ENCODE data around the gene ME1. TPM values are rescaled to one million over a fixed set of nuclear protein-coding genes. Genes with fewer than 3 reads are reported as not detected.
"Not testable (repeated sequence)": the region's sequence is repeated elsewhere in the genome, so short reads cannot be mapped to it uniquely, and the experiment has no call there.

Gene ME1
- polyA plus RNA-seq (2013, experiment 1 of 2; ENCODE audit: insufficient read length): 28.4 TPM
- 29.9 TPM for polyA plus RNA-seq (2013, experiment 2 of 2; ENCODE audit: insufficient read length)

DNA sequence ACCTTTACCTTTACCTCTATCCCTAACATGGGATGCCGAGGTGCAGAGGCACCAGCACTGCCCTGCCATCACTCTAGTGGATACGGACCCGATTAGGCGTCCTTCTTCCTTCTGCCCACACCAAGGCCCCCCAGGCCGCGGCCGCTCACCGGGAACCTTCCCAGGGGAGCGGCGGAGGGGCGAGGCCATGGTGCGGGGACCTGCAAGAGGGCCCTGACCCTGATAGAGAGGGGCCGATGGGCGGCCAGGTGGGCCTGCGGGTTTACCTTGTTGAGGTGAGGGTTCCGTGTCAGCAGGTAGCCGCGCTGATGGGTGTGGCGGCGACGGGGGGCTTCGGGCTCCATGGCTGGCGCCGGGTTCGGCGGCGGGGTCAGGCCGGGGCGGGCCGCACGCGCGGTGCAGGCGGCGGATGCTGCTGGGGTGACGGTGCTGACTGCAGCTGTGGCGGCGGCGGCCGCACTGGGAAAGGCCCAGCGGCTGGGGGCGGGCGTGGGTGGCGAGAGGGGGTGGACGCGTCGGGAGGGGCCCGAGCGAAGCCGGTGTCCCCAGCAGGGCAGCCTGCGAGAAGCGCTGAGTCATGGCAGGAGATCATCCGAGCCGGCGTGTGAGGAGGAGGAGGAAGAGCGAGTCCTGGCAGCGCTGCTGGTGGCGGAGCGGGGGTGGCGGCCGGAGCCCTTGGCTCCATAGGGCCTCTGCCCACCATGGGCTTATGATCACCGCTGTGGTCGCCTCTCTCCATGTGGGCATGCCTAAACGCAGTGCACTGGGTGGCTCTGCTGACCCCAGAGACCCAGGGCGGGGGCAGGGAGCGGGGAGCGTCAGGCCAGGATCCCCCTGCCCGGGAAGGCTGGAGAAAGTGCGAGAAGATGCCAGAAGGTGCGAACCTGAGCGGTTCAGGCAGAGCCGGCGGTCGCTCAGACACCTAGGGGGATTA, at the start of gene ME1:
TSS of gene ME1 (minus strand) at position 441 of the 934 bp plus-strand sequence. CDS start at position 344, 97 bp downstream.
- DNase-seq: peak; percentile 91

DNA sequence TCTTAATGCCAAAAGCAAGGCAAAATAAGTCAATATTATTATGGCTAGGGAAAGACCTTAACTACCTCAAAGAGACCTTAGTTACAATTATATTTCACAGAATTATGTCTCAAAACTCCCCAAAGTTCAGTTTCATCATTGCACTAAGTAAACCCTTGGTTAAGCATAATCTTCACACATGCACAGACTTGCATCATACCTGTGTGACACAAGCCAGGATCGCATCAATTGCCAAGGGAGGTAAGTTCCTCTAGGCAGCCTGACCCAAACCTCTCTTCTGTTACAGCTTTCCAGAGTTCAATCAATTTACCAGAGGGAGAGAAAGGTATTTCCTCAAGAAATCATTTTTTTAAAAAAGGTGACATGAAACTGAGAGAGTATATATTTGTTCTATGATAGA, 49.6 kb upstream of the ME1 start:
- no peak for DNase-seq

DNA sequence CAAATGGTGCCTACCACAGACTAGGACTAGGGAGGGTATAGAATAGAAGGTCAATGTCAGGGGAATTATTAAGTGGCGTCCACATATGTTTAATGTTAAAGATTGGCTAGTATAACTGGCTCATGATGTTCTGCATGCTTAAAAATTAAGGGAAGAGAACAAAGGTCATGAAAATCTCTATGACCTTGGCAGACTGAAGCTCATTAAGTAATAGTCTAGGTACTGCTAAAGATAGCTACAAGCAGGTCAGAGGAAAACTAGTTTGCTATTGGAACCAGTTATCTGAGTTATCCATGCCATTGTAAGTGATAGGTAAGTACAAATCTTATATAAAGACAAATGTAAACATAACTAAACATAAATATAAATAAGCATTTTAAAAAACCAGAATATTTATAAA, 48.5 kb upstream of the ME1 start:
- DNase-seq: no peak

DNA sequence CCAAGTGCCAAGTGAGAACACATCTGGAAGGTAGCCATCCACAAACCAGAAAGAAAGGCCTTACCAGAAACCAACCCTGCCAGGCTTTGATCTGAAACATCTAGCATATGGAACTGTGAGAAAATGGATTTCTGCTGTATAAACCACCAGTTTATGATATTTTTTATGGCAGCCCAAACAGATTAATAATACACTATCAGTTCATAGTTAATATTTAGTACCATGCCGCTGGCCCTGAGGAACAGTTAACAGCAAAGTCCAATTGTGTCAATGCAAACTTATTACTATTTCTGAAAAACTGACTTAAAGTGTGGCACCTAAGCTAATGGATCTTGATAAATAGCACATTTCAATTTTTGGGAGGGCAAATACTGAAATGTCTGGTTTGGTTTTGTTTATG, 46.1 kb upstream of the ME1 start:
- DNase-seq: no peak

DNA sequence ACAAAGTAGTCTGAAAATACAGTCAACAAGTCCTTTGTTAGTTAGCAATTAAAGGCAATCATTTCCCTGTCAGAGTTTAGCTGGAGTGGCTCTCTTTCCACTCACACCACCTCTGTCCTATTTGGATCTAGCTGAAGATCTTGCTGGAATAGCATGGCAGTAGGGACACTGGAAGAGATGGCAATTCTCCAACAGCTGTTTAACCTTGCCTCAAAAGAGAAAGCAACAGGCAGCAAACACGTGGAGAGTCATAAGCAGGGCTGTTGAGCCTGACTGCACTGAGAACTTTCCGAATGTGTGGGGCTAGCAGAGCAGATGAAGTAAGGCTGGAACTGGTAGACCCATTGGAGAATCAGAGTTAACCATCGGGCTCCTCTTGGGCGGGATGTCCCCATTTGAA, 43.5 kb upstream of the ME1 start:
- DNase-seq: no peak

DNA sequence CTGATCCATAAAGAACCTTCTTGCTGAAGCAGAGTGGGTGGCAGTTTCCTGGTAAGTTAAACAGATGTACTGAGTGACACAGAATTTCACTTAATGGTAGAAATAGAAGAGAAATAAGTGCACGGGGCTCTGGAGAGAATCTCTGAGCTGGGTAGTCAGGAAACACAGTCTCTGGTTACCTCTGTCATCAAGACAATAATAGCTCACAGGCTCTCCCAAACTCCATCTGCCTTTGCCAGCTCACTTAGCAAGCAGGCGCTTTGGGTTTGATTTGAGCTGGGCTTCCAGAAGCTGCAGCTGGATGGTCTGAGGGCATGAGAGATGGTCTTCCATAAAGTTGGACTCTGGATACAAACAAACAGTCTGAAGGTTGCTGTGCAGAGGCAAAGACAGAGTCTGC, 41.9 kb upstream of the ME1 start:
- DNase-seq: no peak

DNA sequence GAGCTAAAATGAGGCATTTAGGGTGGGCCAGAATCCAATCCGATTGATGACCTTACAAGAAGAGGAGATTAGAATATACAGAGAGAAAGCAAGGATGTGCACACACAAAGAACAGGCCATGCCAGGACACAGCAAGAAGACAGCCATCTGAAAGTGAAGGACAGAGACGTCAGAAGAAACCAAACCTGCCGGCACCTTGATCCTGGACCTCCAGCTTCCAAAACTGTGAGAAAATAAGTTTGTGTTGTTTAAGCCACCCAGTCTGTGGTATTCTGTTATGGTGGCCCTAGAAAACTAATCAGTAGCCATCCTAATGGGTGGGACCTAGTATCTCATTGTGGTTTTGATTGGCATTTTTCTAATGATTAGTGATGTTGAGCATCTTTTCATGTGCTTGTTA, 39.7 kb upstream of the ME1 start:
- no peak for DNase-seq

DNA sequence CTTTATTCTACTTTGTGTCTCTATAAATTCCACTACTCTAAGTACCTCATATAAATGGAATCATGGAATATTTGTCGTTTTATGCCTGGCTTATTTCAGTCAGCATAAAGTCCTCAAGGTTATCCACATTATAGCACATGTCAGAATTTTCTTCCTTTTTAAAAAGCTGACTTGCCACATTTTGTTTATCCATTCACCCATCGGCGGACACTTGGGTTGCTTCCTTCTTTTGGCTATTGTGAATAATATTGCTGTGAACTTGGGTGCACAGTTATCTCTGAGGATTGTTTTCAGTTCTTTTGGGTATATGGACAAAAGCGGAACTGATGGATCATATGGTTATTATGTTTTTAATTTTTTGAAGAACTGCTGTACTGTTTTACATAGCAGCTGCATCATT, 39.1 kb upstream of the ME1 start:
- DNase-seq: no peak

DNA sequence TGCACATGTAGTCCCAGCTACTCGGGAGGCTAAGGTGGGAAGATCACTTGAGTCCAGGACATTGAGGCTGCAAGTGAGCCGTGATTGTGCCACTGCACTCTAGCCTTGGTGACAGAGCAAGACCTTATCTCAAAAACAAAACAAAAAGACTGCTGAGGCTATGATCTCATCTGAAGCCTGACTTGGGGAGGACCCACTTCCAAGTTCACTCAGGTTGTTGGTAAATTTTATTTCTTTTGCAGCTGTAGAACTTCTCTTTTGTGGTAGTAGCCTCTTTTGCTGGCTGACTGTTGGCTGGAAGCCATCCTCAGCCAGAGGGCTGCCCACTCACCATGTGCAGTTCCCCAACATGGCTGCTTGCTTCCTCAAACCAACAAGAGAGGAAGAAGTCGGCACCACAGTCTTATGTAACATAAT, 36.8 kb upstream of the ME1 start:
- no peak for DNase-seq

DNA sequence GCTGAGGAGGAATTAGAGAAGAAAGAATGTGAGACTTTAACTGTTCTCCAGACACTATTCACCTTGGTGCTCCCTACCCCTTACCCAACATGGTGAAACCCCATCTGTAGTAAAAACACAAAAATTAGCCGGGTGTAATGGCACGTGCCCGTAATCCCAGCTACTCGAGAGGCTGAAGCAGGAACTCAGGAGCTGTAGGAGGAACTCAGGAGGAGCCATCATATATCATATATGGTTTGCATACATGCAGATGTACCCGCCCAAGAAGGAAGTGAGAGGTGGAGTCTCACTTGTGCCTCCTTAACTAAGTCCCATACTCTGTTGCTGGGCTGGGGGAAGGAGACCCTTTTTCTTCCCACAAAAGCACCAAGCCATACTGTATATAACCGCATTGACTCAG, 35.5 kb upstream of the ME1 start:
- no peak for DNase-seq

DNA sequence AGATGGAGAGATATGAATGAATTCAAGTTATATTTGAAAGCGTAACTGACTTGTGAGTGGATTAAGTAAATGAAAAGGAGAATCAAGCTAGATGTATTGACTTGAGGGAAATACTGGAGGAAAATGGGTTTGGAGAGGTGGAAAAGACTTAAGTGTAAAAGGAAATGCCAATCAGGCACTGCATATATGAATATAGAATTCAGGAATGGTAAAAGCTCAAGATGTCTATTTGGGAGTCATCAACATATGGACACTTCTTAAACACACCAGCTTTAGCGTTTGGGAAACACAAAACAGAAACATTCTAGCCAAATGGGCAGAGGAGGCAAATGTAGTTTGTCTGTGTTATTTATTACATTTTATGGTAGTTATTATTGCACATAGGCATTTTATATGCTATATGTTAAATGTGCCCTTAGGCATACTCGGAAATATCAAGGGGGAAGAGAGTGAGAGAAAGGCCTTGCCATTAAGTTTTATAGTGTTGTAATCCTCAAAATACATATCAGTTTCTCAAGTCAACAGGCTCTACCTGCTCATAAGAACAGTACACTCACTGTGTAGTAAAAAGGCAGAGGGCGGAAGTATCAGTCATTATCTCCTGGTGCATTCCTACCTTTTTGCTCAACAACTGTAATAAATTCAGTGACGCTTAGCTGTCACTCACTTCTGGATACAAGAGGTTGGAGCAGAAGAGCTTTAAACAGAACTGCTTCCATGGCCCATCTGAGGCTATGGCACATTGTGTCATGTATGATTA, 33.7 kb upstream of the ME1 start:
- DNase-seq: no peak

DNA sequence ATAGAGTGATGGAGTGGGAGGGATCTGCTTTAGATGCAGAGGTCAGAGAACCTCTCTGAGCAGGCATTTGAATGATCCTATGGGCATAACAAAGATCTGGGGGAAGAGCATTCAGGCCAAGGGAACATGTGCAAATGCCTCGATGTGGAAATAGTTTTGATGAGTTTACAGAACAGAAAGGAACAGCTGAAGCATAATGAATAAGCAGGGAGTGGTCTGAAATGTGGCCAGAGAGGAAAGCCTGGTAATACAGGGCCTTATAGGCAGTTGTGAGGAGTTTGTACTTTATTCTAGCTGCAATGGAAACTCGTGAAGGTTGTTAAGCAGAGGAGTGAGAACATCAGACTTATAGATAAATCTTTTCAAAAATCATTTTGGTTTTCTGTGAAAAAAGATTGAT, 33.0 kb upstream of the ME1 start:
- no peak for DNase-seq

DNA sequence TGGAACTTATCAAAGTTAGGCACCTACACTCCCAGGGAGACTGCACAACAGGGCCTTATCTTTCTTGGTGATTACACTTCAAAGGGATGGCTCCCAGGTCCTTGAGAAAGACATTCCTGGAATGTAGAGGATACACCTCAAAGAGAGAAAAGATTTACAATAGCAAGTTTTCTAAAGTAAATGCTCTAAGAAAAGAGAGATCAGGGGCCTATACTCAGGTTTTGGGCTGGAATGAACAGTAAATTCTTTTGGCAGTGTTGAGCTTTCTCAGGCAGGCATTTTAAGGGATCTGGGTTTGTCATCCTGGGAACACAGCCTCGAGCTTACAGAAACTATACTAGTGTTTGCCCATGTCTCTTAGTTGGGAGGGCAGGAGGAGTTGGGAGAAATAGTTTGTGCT, 31.7 kb upstream of the ME1 start:
- DNase-seq: no peak

DNA sequence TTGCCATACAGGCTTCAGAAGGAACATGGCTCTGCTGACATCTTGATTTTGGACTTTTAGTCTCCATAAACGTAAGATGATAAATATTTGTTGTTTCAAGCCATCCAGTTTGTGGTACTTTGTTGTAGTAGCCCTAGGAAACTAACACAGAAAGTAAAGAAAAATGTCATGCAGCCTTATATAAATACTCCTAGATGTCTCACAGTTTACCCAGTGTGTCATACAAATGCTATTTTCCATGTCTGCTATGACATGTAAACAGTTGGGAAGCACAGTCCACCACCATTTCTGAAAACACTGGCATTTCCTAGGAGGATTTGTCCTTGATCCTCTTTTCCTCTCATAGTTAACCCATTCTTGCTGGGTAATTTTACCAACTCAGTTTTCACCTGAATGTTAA, 30.6 kb upstream of the ME1 start:
- peak; percentile 59 for DNase-seq

DNA sequence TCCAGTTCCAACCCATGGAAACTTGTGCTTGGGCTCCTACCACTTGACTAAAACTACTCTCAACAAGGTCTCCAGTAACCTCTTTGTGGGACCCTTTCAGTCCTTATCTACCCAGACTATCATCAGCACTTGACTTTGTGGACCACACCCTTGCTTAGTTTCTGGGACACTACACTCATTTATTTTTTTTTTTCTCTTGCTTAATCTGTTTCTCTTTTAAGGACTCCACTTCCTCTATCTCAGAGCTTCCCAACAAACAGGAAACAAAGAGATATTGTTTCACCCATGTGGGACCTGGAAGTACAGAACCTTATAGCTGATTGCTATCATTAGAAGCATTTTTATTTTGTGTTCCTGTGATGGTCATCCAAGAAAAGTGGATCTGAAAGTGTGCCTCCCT, 28.8 kb upstream of the ME1 start:
- DNase-seq: no peak

DNA sequence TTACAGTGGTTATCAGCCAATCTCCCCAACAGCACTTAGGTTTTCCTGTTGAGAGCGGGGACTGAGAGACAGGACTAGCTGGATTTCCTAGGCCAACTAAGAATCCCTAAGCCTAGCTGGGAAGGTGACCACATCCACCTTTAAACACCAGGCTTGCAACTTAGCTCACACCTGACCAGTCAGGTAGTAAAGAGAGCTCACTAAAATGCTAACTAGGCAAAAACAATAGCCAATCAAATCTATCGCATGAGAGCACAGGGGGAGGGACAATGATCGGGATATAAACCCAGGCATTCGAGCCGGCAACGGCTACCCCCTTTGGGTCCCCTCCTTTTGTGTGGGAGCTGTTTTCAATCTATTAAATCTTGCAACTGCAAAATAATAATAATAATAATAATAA, 19.2 kb upstream of the ME1 start:
- DNase-seq: not testable (repeated sequence)

DNA sequence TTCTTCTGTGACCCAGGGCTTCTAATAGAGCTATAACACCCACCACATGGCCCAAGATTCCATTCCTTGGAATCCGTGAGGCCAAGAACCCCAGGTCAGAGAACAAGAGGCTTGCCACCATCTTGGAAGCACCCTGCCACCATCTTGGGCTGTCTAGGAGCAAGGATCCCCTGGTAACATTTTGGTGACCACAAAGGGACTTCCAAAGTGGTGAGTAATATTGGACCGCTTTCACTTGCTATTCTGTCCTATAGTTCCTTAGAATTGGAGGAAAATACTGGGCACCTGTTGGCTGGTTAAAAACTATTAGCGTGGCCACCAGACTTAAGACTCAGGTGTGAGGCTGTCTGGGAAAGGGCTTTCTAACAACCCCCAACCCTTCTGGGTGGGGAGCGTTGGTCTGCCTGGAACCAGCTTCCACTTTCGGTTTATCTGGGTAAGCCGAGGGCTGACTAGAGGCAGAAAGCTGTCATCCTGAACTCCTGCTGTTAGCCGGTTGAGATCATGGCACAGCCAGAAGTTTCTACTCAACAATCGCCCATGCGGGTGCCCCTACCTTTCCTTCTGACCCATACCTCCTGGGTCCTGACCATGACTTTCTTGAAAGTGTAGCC, 13.3 kb upstream of the ME1 start:
- not testable (repeated sequence) for DNase-seq

DNA sequence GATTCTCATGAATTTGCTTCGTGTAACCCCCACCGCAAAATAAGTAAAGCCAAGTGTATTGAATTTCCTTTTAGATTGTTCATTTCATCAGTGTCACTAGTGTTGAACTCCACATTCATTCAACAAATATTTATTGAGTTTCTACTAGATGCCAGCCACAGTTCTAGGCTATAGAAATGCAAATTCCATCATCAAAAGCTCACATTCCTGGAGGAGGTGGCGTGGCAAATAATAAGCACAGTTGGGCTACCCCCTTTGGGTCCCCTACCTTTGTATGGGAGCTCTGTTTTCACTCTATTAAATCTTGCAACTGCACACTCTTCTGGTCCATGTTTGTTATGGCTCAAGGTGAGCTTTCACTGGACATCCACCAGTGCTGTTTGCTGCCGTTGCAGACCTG, 12.7 kb upstream of the ME1 start:
- DNase-seq: no peak

DNA sequence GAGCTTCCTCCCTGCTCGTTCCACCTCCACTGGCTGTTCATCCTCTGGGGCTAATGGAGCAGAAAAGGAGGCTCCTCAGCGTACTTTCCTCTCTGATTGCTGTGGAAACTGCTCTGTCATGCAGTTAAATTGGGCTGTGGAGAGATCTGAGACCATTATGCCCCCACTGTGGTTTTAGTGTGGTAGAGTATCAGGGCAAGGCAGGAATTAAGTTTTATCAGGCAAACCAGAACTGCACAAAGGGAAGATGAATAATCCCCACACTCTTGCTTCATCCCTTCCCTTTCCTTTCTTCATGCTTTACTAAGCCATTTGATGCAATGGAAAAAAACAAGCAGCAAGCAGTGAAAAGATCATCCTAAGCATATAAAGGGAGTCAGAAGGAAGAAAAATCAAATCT, 11.9 kb upstream of the ME1 start:
- DNase-seq: no peak

DNA sequence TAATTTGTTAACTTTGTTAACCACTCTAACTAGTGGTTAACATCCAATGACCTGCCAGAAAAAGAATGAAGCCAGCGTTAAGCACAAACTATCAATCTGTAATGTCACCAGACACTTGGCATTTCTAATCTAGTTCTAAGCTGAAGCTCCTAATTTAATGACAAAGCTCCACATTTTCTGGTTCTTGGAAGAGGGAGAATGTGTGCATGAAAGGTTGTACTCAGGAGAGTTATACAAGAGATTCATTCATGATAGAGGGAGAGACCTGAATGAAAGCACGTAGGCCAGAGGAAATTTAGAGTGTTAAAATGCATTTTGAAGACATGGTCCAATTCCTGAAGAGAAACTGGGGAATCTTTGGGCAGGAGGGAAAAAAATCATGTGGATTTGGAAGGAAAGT, 8.3 kb upstream of the ME1 start:
- DNase-seq: no peak

DNA sequence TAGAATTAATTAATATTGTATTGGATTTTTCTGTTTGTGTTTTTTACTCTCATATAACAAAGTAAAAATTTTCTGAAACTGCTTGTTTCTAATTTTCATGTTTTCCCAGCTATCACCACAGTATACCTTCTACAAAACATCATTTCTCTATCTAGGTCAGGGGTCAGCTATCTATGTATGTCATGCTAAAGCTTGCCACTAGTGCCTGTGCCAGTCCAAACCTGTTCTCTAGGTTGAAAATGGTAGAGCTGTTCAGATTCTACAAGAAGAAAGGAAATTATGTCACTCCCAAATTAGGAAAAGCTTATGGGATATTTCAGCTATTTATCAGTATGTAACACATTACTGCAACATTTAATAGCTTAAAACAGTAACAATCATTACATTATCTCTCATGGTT, 5.8 kb upstream of the ME1 start:
- DNase-seq: no peak

DNA sequence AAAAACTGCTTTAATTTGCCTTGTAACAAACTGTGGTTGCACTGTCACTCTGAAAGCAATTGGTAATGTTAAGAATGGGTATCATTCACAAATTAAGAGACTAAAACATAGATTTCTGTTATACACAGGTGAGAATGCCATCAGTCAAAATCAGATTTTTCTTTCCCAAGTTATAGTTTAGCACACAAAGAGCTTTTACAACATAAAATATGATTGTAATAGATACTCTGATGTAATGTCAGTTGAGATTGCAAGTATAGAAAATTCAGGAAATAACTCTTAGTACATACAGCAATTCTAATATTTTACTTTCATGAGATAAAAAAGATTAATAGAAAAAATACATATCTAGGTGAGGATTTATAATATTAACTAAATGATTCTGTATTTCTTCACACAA, 2.3 kb upstream of the ME1 start:
- no peak for DNase-seq

DNA sequence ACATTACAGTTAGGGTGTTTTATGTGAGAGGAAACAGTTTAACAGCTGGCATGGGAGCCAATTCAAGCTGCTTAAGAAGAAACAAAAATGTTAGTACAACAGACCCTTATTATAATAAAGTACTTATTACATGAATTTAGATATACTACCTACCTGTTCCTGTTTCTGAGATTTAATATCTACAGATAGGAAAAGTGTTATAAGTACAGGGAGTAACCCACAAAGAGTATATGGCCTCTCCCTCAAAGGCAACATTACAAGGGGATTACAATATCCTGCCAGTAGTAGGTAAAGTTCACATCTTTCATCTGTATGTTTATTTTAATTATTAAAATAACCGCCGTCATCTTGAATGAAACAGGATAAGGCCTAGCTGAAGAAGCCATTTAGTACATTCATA, 1.8 kb upstream of the ME1 start:
- DNase-seq: no peak
